Kidney capillary endothelial cell (primary cell): Measurements from ENCODE around the gene RUFY3.
"Not testable (repeated sequence)": the region's sequence is repeated elsewhere in the genome, so short reads cannot be mapped to it uniquely, and the experiment has no call there.

Experiments
- DNase-seq: peaks from one replicate; pipeline ENCODE4 v3.0.0-alpha.2; 2018; ENCODE audit warnings: low spot score

RUFY3 gene

DNA sequence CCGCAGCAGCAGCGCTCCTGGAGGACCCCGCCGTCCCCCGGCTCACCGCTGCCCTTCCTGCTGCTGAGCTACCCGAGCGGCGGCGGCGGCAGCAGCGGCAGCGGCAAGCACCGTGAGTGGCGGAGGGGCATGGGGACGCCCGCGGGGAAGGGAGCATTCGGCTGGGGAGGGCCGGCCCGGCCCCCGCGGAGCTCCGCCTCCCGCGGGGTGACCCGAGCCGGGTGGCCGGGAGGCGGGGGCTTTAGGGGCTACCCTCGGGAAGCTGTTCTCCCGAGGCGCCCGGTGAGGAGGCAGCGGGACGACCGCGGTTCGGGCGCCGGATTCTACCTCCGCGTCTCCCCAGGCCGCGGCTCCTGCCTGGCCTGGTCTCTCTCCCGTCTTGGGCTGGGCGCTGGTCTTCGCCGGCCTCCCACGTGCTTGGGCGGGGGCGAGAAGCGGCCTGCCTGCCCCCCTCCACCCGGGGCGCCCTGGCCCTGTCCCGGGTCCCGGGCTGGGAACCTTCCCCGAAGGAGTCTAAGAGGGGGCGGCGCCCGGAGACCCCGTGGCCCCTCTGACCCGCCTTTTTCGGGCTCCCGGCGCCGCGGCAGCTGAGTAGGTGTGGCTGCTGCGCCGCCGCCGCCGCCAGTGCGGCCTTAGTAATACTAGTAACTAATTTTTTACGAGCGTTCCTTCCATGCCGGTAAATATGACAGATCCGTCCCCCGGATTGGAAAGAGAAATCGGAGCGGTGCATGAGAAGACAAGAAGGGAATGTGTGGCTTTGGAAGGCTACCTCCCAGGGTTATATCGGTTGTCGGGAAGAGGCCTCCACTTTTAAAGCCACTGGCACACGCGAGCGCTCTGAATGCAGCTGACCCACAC lies 16.4 kb upstream of the RUFY3 start:
- peak; percentile 62 for DNase-seq

DNA sequence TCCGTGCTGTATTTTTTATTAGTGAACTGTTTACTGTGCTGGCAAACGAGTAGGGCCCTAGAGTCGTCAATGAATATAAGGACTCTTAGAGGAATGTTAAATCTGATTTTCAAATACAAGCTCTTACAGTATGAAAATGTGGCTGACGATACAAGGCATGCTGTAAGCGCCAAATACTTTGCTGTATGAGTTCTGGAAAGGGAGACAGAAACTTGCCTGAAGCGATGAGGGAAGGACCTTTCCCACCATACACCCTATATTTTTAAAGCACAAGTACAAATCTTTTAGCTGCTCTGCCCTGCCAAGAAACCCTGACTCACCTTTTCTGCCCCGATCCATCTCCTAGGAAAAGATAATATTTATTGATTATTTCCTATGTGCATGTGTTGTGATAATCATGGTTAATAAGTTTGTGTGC lies 15.7 kb upstream of the RUFY3 start:
- peak; percentile 25 for DNase-seq

DNA sequence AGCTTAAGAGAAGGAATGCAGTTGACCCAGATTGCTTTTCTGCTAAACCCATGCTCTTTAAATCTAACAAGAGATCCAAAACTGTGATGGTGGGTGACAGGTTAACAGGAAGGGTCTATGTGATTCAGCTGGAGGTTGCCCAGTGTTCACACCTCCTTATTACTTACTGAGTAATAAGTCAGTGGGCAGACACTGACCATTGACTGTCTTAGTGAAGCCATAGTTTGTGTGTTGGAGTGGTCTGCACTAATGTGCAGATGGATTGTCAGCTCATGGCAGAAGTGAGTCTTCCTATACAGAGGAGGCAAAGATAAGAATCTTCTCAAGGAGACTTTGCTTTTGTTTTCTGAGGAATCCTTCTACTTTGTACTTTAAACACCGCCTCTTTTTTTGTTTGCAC lies 15.2 kb upstream of the RUFY3 start:
- DNase-seq: peak; percentile 10

DNA sequence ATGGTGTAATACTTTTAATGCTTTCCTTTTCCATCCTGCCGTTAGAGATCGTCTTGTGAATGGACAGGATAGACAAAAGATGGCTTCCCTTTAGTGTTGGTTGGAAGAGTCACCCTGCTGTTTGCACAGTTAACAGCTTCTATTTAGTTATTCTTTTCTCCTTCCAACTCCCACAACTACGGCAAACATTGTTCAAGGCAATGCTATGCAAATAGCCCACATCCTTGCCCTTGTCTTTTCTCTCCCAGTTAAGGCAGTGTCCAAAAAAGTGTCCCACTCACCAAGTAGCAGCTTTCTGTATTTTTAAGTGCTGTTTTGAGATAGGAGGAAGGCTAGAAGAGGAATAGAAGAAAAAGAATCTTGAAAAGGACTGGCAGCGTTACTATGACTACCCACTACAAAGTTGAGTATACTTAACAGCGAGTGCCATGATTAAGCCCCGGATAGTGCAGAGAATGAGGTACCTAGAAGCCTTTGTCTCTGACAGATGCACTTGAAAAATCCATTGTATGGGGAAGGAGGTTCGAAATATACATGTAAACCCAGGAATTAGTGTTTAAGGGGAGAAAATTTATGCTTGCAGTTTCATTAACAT lies 12.1 kb upstream of the RUFY3 start:
- no peak for DNase-seq

DNA sequence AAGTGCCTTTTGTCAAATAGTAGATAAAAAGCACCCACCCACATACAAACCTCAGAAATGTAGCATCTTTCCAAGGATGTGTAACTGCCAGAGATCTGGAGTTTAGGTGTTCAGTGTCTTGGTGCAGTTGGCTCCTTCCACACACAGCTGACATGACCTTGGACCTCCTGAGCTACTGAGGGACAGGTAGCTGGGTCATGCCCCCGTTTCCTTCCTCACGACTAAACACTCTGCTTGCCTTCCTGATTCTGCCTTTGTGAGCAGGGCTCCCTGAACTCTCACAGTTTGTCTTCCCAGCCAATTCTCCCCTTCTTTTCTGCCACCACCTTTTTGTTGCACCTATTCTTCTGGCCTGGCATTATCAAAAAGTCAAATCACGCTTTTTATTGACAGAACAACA lies 10.2 kb upstream of the RUFY3 start:
- no peak for DNase-seq

DNA sequence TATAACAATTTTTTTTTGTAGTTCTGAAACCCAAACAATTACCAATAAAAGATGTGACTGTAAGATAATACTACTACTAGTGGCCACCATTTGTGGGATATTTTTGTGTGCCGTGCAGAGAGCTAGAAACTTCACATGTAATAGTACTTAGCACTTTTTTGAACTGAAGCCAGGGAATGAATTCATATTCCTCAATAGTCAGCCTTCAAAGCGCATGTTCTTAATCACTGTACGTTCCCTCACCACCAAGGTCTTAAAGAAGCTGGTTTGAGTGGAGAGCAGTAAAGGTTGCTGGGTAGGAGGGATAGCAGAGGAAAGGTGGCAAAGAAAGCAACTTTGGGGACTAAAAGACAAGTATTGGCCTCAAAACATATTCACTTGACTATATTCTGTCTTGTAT lies 9.6 kb upstream of the RUFY3 start:
- DNase-seq: no peak

DNA sequence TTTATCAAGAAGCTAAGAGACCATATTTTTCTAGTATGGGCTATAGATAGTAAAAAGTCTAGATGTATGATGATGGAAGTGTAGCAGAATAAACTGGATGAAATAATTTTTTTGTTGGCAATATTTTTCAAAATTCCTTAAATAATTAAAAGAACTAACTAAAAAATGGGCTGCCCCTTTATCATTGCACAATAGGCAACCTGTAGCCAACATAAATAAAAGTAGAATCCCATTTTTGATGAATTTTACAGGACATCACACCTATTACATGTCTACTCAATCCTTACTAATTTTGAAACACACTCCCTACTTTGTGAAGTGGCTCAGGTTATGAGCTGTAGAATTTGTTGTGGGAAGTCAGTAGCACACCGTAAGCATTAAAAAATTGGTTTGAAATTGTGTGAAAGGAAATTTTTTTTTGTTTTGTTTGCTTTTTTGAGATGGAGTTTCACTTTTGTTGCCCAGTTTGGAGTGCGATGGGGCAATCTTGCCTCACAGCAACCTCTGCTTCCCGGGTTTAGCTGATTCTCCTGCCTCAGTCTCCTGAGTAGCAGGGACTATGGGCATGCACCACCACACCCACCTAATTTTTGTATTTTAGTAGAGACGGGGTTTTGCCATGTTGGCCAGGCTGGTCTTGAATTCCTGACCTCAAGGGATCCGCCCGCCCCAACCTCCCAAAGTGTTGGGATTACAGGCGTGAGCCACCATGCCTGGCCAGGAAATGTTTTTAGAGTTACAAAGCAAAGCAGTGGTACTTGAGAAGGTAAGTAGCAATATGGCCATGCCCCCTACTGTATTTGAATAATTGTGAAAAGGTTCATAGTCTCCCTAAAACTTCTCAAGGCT lies 8.9 kb upstream of the RUFY3 start:
- DNase-seq: no peak

DNA sequence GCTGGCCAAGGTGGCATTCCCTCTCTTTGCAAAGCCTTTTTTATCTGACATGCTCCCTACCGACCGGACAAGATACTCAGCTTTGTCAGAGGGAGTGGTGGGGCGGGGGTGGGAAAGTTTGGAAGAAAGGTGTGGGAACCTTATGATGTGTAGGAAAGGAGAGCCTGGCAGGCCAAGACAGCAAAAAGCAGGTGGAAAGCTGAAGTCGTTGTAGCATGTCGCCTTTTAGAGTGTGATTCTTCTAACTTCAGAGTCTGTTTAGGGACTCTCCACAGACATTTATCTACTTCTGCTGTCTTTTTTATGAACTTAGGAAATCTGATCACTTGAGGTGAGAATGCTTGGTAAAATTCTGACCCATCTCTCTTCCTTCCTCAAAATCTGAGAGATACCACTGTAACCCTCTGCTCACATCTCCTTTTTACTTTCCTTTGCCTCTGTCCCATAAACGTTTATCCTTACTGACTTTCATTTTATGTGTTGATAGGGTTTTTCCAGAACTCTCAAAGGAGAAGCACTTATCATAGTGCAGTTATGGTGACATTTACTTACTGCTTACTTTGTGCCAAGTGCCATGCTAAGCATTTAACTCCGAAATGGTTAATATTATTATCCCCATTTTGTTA lies 8.2 kb upstream of the RUFY3 start:
- no peak for DNase-seq

DNA sequence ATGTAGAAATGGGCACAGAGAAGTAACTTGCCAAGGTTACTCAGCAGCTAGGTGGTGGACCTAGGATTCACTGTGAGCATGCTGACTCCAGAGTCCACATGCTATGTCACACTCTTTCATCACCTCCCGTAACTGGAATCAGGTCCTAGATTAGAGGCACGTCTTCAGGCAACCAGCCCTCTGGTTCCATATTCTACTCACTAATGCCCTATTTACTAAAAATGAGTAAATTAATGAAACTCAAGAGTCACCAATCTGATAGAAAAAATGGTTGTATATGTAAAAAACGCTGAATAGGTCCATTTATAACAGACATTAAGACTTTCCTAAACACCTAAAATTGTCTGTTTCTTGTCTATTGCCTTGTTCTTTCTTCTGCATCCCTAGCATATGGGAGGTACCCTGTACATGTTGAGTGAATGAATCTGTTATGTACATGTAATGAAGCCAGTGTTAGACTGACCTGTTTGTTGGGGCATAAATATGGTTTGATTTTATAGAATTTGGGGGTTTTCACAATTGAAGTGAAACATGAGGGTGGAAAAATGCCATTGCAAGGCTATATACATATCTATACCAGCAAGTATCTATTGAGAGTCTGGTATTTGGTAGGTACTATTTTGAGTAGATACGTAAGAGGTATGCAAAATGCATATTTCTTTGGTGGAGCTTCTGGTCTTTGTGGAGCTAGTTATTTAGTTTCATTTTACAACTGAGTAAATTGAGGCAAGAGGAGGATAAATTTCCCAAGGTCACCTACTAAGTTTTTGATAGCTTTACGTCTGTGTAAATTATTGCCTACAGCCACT lies 7.5 kb upstream of the RUFY3 start:
- no peak for DNase-seq

DNA sequence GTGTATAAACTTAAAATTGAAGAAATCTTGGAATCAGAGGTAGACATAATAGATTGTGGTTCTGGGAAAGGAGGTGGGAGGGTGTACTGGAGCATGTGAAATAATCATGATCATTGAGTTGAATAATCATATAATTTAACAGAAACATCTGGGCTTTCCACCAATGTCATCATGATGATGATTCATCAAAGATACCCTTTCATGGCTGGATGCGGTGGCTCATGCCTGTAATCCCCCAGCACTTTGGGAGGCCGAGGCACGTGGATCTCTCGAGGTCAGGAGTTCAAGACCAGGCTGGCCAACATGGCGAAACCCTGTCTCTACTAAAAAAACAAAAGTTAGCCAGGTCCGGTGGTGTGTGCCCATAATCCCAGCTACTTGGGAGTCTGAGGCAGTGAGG lies 6.7 kb upstream of the RUFY3 start:
- no peak for DNase-seq

DNA sequence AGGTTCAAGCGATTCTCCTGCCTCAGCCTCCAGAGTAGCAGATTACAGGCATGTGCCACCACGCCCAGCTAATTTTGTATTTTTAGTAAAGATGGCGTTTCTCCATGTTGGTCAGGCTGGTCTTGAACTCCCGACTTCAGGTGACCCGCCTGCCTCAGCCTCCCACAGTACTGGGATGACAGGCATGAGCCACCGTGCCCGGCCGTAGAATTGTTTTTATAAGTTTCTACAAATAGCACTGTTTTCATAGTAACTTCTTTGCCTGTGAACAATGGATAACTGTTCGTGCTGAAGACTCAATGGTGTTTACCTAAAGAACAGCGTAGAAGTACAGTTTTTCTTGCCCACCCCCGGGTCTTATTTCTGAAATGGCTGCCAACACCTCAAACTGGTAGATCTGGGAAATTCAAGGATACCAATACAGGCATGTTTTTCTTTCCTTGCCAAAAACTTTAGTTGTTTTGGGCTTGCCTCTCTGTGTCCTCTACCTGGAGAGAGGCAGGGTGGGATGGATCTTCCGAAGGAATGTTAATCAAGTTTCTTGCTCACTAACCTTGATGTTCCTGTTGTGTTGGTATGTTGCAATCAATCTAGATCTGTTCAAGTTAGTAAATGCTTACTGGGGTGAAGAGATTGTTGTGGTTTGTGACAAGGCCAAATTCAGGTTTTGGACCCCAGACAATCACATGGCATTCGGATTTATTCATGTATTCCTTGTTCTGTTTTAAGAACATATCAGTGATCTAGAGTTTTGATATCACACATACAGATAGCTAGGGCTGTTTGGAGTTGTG lies 2.8 kb upstream of the RUFY3 start:
- no peak for DNase-seq

DNA sequence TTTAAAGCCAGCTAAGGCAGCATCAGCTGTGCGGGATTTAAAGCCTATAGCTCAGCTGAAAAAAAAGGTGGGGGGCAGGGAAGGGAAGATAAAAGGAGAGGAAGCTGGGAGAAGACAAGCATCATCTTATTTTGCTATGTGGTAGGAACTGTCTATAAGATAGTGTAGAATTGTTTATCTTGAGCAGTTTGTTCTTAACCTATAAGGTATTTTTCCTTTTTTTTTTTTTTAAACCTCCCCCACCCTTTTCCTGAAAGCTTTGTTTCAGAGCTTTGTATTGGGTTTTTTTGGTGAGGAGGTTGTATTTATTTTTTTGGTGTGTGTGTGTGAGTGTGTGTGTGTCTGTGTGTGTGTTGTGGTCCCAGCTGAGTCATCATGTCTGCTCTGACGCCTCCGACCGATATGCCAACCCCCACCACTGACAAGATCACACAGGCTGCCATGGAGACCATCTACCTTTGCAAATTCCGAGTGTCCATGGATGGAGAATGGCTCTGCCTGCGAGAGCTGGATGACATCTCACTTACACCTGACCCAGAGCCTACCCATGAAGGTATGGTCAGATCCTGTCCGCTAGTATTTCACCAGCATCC lies 531 bp downstream of the RUFY3 start:
- DNase-seq: no peak

DNA sequence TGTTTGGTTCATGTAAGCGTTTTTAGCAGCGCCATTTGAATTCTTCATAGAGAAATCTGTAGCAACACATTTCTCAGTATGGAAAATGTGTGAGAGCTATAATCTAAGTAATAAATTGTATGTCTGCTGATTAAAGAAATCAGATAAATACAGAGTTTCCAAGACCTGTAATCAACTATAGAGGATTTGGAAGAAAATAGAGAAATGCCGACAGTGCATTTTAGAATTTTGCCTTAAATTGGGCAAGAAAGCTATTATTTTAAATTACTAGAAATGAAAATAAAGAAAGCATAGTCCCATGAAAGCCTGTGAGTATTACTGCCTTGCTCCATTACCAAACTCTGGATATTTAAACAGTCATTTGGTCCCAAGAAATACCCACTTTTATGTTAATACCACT lies 2.7 kb downstream of the RUFY3 start:
- no peak for DNase-seq

DNA sequence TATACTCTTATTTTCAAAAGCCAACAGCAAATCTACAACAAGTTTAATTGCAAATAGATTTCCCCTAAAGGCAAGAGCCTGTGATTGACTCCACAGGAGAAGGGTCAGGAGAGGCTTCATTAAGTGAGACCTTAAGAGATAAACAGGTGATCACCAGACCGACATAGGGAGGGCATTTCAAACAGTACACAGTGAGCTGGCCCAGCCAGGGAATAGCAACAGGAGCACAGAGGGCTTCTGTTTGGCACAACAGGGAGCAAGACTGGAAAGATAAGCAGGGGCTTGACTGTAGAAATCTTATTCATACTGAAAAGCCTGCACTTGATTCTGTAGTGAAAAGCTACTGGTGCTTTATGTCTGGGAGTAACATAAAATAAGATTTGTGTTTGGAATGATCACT lies 3.9 kb downstream of the RUFY3 start:
- no peak for DNase-seq

DNA sequence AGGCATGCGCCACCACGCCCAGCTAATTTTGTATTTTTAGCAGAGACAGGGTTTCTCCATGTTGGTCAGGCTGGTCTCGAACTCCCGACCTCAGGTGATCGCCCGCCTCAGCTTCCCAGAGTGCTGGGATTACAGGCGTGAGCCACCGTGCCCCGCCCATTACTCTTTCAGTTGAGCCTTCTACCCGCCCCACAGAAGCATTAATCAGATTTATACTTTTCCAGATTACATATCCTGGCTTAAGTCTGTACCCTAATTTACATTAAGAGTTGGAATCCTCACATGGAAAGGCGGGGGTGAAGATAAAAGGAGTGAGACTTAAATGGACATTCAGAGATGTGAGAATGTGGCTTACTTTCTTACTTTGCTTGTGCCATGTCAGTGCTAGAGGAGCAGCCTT lies 4.8 kb downstream of the RUFY3 start:
- not testable (repeated sequence) for DNase-seq

DNA sequence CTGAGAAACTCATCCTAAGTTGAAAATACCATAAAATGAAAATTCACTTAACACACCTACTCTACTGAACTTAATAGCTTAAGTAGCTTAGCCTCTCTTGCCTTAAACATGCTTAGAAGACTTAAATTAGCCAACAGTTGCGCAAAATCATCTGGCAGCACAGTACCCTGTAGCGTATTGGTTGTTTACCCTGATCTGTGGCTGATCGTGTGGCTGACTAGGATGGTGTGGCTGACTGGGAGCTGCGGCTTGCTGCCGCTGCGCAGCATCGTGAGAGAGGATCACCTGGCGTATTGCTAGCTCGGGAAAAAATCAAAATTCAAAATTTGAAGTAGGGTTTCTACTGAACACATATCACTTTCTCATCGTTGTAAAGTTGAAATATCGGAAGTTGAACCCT lies 6.3 kb downstream of the RUFY3 start:
- DNase-seq: no peak

DNA sequence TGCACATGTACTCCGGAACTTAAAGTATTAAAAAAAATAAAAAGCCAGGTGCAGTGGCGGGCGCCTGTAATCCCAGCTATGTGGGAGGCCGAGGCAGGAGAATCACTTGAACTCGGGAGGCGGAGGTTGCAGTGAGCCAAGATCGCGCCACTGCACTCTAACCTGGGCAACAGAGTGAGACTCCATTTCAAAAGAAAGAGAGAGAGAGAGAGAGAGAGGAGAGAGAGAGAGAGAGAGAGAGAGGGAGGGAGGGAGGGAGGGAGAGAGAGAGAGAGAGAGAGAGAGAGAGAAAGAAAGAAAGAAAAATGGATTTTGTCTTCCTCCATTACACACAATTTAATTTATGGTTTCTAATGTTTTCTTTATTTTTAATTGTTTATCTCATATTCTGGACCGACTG lies 11.1 kb downstream of the RUFY3 start:
- not testable (repeated sequence) for DNase-seq

DNA sequence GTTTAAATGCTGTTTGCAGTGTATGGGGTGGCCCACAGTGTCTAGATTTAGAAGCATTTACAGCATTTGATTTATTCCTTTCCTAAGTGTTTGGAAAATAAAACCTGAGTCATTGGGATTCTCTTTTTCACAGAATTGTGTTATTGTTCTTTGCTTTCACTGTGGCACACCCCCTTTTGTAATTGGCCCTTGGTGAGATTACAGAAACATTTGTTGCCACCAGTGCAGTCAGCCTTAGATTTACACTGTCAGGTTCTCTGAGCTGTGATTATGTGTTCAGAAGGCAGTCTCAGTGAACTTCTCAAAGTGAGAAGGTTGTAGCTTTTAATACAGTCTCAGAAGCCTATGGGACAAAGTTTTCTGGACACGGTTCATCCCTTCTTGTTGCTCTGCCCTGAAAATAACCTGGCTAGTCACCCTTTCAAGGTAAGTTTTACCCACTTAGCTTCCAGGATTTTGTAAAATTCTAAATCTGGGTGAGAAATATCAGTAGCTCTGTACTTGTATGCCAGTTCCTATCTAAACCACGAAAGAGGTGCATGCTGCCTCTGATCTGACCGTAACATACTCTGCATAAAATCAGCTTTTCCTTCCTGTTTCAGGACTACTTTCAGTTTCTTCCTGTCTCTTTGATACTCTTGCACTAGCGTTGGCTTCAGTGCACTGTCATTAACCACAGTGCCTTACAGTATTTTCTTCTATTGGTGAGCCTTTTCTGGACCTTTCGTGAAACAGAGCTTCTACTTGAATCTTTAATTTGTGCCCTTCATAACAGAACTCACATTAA lies 12.6 kb downstream of the RUFY3 start:
- DNase-seq: peak; percentile 35

DNA sequence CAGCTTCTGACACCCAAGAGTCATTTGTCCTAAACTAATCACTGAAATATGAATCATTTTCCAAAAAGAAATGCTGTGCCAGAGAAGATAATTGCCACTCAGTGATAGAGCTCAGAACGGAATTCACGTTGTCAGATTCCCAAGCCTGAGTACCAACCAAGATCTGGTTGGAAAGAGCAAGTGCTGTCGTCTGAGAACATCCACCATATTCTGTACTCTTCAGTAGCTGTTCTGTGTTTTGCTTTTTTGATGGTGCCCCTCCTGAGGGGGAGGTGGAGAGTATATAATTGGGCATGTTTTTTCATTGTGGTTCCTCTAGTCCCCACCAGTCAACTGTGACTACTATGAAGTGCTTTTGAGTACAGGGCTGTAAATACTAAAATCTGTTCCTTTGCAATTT lies 13.2 kb downstream of the RUFY3 start:
- DNase-seq: no peak

DNA sequence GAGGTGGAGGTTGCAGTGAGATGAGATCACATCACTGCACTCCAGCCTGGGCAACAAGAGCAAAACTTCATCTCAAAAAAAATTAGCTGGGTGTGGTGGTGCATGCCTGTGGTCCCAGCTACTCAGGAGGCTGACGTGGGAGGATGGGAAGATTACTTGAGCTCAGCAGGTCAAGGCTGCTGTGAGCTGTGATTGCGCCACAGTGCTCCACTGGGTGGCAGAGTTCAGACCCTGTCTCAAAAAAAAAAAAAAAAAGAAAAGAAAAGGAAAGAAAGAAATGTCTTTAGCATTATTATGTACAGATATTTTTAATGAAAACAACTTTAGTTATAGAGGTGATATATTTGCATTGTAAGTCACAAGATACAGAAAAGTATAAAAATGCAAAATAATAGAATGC lies 14.2 kb downstream of the RUFY3 start:
- peak; percentile 11 for DNase-seq
